Measurements from ENCODE around the gene SORCS2.

- TF ChIP-seq POLR2A (IDR thresholded peaks at IDR 0.05; ENCODE audit: control extremely low read depth in 1 of 2, low read depth in 2 of 2, low read length in 2 of 2) (no peak), CTCF (IDR thresholded peaks at IDR 0.05; ENCODE audit: control extremely low read depth in 1 of 3, insufficient read depth in 1 of 3, low read depth in 1 of 3, low read length in 3 of 3) (no peak), ZNF274 (IDR thresholded peaks at IDR 0.05; ENCODE audit: borderline replicate concordance, extremely low read depth, low read length) (no peak), CEBPB (IDR thresholded peaks at IDR 0.05; ENCODE audit: low read depth, low read length) (no peak), EP300 (IDR thresholded peaks at IDR 0.05; ENCODE audit: borderline replicate concordance in 1 of 2, low read depth in 2 of 2, low read length in 2 of 2) (no peak), SP1 (IDR thresholded peaks at IDR 0.05; ENCODE audit: low read depth, low read length) (no peak), BACH1 (IDR thresholded peaks at IDR 0.05; ENCODE audit: low read length) (no peak)
These were observed 122.9 kb downstream of the SORCS2 start for GRCh38 chr4:7315286-7315685.
